BLaER1 treated with 17β-estradiol and CSF1 and Interleukin-3, amounts not matched to agents 10 nM and 100 nM (cell line): ENCODE data around the gene ADAT1.

Experiments
- H3K27ac ChIP-seq, 11 experiments: shearing (Covaris generic); formaldehyde crosslinking; 2 replicates each; pipeline ENCODE4 v1.8.1; 2022
- H3K27me3 ChIP-seq, 11 experiments: shearing (Covaris generic); formaldehyde crosslinking; 2 replicates each; pipeline ENCODE4 v1.8.1; 2022
- H3K36me3 ChIP-seq, 11 experiments: shearing (Covaris generic); formaldehyde crosslinking; 2 replicates each; pipeline ENCODE4 v1.8.1; 2022
- H3K4me1 ChIP-seq, 10 experiments: shearing (Covaris generic); formaldehyde crosslinking; 2 replicates each; pipeline ENCODE4 v1.8.1; 2022
- H3K4me2 ChIP-seq, 11 experiments: shearing (Covaris generic); formaldehyde crosslinking; 2 replicates each; pipeline ENCODE4 v1.8.1; 2022
- H3K4me3 ChIP-seq, 10 experiments: shearing (Covaris generic); formaldehyde crosslinking; 2 replicates each; pipeline ENCODE4 v1.8.1; 2022
- H3K9ac ChIP-seq, 11 experiments: shearing (Covaris generic); formaldehyde crosslinking; 2 replicates each; pipeline ENCODE4 v1.8.1; 2022
- H3K9me3 ChIP-seq, 11 experiments: shearing (Covaris generic); formaldehyde crosslinking; replicated peaks in 1 of 11; 2 replicates each; pipeline ENCODE4 v1.8.1; 2022
- H4K20me1 ChIP-seq, 11 experiments: shearing (Covaris generic); formaldehyde crosslinking; 2 replicates each; pipeline ENCODE4 v1.8.1; 2022
- Cebpa-rat ChIP-seq, 11 experiments: shearing (Covaris generic); IDR thresholded peaks; 2 replicates each; pipeline ENCODE4 v1.8.1; 2022

ADAT1 gene

DNA sequence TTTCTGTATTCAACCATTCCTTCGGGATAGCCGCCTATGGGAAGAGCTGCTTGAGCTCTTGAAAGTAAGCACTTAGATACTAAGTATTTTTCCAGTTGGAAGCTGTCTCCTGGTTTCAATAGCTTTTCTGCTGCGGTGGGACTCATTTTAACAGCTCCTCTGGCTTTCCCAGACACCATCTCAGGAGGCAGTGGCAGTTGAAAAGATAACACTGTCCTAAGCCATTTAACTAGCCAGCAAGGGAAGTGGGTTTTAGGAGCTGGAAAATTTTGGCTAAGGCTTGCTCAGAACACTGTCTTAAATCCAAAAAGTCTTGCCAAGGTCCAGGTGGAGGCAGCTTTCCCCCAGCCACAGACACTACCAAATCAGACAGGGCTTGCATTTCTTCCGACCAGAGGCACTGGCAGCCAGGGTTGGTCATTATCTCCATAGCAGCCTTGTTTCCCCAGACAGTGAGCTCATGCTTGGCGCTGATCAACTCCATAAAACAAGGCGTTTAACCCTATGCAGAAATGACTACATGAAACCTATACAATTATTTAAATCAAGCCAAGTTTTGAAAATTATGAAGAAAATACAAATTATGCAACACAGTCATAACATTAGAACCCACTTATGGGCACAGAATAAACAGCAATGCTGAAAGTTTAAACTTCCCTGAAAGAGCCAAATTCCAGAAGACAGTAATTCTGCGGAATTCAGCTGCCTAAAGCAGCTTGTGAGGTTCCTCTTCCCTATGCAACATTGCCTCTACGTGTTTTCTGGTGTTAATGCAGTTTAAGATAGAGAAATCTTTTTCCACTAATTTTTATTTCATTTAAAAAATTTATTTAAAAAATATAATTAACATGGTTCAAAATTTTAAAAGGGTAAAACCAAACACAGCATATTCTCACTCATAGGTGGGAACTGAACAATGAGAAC is 31.9 kb downstream of the ADAT1 start:
- H4K20me1 ChIP-seq, result 0 out of 22 replicates have a peak, but pooled peaks cover 0 to 4% (median 0%) of the 10 kb centered on the region in 11 experiments
- H3K36me3 ChIP-seq, result peaks cover 13 to 52% (median 30%) of the 10 kb centered on the region in 11 experiments; a peak in 20 of 22 replicates
- no peak overlapping the region for H3K9ac ChIP-seq
- peaks cover 7 to 17% (median 13%) of the 10 kb centered on the region in 10 experiments; a peak in 19 of 20 replicates for H3K4me1 ChIP-seq
- no peaks in the 10 kb centered on the region for H3K27me3 ChIP-seq
- H3K4me2 ChIP-seq, result no peak overlapping the region
- H3K4me3 ChIP-seq, result no peak overlapping the region
- TF ChIP-seq Cebpa-rat (IDR thresholded peaks at IDR 0.05), result no peak
- no peaks in the 10 kb centered on the region for H3K9me3 ChIP-seq
- no peak overlapping the region for H3K27ac ChIP-seq

DNA sequence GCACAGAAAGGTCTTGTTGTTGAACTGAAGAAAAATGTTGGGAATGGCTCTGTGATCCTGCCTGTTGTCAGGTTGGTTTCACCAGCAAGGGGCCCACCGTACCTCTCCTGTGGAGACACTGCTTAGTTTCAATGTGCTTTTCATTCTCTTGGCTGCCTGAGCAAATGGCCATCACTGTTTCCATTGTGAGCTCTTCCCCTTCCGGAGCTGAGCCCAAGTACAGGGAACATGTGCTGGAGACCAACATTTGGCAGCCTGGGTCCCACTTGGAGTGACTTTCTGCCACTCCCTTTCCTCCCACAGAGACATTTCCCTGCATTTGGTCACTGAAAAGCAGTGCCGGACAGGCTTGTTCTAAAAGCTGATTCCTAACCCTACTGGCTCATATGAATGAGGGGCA is 33.8 kb downstream of the ADAT1 start:
- H4K20me1 ChIP-seq, result peaks cover 0 to 4% (median 0%) of the 10 kb centered on the region in 11 experiments; a peak in 1 of 22 replicates
- H3K36me3 ChIP-seq, result peaks cover 11 to 41% (median 27%) of the 10 kb centered on the region in 11 experiments; a peak in 20 of 22 replicates
- H3K9me3 ChIP-seq, result no peaks in the 10 kb centered on the region
- H3K27me3 ChIP-seq, result no peaks in the 10 kb centered on the region
- no peak overlapping the region for H3K4me2 ChIP-seq
- TF ChIP-seq Cebpa-rat (IDR thresholded peaks at IDR 0.05), result no peak
- H3K9ac ChIP-seq, result no peak overlapping the region
- peaks cover under 1 to 8% (median 6%) of the 10 kb centered on the region in 10 experiments; a peak in 18 of 20 replicates for H3K4me1 ChIP-seq
- no peak overlapping the region for H3K4me3 ChIP-seq
- H3K27ac ChIP-seq, result no peak overlapping the region

DNA sequence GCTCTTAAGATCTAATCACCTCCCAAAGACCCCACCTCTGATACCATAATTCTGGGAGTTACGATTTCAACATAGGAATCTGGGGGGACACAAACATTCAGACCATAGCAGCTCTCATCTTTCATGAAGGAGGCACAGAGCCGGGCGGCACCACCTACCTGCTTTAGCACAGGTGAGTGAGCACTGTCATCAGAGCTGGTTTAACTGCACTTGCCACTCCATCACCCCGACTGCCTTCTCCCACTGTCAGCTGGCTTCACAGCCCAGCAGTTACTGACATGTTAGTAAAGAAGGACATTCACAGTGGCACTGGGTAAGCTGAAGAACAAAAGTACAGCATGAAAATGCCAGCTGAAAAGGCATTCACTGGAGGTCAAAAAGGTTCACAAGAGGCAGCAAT is 34.4 kb downstream of the ADAT1 start:
- Histone ChIP-seq H3K4me1 (peaks cover 0 to 8% (median under 1%) of the 10 kb centered on the region in 10 experiments; a peak in 7 of 20 replicates), H3K4me3 (no peak overlapping the region), H3K4me2 (no peak overlapping the region), H3K27ac (no peak overlapping the region), H4K20me1 (peaks cover 0 to 4% (median 0%) of the 10 kb centered on the region in 11 experiments; a peak in 1 of 22 replicates), H3K27me3 (no peaks in the 10 kb centered on the region), H3K9me3 (no peaks in the 10 kb centered on the region), H3K9ac (no peak overlapping the region), H3K36me3 (peaks cover 6 to 41% (median 21%) of the 10 kb centered on the region in 11 experiments; a peak in 19 of 22 replicates)
- TF ChIP-seq Cebpa-rat (IDR thresholded peaks at IDR 0.05), result no peak

DNA sequence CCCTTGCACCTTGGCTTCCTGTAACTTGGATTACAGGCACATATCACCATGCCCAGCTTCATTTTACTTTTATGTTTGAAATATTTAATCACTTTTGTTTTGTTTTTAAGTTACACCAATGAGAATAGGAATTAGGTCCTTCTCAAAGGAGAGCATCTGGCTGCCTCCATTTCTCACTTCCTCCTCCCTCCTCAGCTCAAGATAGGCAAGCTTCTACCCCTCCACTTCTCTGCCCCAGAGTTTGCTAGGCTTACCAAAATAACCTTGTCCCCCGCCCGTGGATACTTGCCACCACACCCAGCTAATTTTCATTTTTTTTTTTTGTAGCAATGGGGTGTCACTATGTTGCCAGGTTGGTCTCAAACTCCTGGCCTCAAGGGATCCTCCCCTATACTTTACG is 39.0 kb downstream of the ADAT1 start:
- Histone ChIP-seq H3K9ac (no peak overlapping the region), H3K27ac (no peak overlapping the region), H3K36me3 (peaks cover 15 to 58% (median 34%) of the 10 kb centered on the region in 11 experiments; a peak in 21 of 22 replicates), H4K20me1 (peaks cover 0 to 8% (median 0%) of the 10 kb centered on the region in 11 experiments; a peak in 5 of 22 replicates), H3K4me3 (no peak overlapping the region), H3K9me3 (no peaks in the 10 kb centered on the region), H3K27me3 (no peaks in the 10 kb centered on the region), H3K4me2 (no peak overlapping the region; a peak in 1 of 22 replicates), H3K4me1 (peaks cover 5 to 18% (median 11%) of the 10 kb centered on the region in 10 experiments; a peak in 17 of 20 replicates)
- no peak for TF ChIP-seq Cebpa-rat (IDR thresholded peaks at IDR 0.05)

DNA sequence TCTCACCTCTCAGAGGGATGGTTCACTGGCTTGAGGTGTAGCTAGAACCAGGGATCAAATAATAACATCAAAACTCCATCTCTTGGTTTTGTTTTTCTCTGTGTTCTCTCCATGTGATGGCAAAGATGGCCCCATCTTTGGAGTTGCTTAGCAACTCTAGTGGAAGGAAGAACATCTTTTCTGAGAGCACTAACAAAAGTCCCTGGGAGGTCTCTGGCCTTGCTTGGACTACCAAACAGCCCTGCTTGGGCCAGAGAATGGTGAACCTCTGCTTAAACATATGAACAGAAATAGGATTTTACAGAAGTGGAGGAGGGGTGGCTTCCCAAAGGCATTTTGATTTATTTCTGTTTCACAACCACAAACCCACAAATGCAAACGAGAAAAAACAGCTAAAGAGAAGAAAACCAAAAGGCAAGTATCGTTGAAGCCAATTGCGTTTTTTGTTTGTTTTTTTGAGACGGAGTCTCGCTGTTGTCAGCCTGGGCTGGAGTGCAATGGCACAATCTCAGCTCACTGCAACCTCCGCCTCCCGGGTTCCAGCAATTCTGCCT is 43.7 kb downstream of the ADAT1 start:
- Histone ChIP-seq H3K9ac (no peak overlapping the region), H3K27ac (no peak overlapping the region; a peak in 1 of 22 replicates), H4K20me1 (peaks cover 8 to 51% (median 33%) of the 10 kb centered on the region in 11 experiments; a peak in 19 of 22 replicates), H3K4me1 (peaks cover 6 to 26% (median 19%) of the 10 kb centered on the region in 10 experiments; a peak in 17 of 20 replicates), H3K4me3 (no peak overlapping the region), H3K27me3 (no peaks in the 10 kb centered on the region), H3K9me3 (no peaks in the 10 kb centered on the region), H3K4me2 (peak overlapping the region in 10 of 11 experiments; percentile 4 to 67 (median 46); a peak in 18 of 22 replicates), H3K36me3 (peaks cover 61 to 75% (median 68%) of the 10 kb centered on the region in 11 experiments)
- no peak for TF ChIP-seq Cebpa-rat (IDR thresholded peaks at IDR 0.05)

DNA sequence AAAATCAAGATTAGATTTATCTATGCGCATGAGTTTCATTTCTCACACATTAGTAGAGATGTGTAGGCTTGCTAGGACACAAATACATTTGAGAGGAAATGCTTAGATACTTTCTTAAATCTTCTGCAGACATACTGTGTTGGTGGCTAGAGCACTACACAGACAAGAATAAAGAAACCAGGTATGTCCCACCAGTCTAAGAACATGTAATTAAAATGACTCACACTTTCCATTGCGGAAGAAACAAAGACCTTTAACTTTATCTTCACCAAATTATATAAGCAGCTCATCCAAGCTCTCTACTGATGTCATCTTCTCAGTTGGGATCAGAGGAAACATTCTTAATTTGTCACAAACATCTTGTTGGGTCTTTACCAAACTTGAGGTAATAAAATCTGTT is 44.4 kb downstream of the ADAT1 start:
- Histone ChIP-seq H3K9ac (no peak overlapping the region), H4K20me1 (peaks cover 8 to 57% (median 39%) of the 10 kb centered on the region in 11 experiments; a peak in 19 of 22 replicates), H3K27me3 (no peaks in the 10 kb centered on the region), H3K4me2 (peak overlapping the region in 7 of 11 experiments; percentile 4 to 67 (median 44); a peak in 11 of 22 replicates), H3K27ac (no peak overlapping the region), H3K4me3 (no peak overlapping the region), H3K4me1 (peaks cover under 1 to 23% (median 18%) of the 10 kb centered on the region in 10 experiments; a peak in 17 of 20 replicates), H3K9me3 (no peaks in the 10 kb centered on the region), H3K36me3 (peaks cover 67 to 81% (median 75%) of the 10 kb centered on the region in 11 experiments)
- no peak for TF ChIP-seq Cebpa-rat (IDR thresholded peaks at IDR 0.05)

DNA sequence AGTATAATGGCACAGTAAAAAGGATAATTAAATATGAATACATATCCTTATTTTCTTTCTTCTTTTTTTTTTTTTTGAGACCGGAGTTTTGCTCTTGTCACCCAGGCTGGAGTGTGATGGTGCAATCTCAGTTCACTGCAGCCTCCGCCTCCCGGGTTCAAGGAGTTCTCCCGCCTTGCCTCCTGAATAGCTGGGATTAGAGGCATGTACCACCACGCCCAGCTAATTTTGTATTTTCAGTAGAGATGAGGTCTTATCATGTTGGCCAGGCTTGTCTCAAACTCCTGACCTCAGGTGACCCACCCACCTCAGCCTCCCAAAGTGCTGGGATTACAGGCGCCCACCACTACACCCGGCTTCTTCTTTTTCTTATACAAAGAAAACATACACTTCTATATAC is 44.9 kb downstream of the ADAT1 start:
- TF ChIP-seq Cebpa-rat (IDR thresholded peaks at IDR 0.05), result no peak
- Histone ChIP-seq H3K27ac (no peak overlapping the region), H3K4me2 (no peak overlapping the region; a peak in 1 of 22 replicates), H3K4me1 (peaks cover 4 to 23% (median 17%) of the 10 kb centered on the region in 10 experiments; a peak in 19 of 20 replicates), H3K27me3 (no peaks in the 10 kb centered on the region), H3K4me3 (no peak overlapping the region), H4K20me1 (peaks cover 8 to 62% (median 43%) of the 10 kb centered on the region in 11 experiments; a peak in 20 of 22 replicates), H3K9me3 (no peaks in the 10 kb centered on the region), H3K9ac (no peak overlapping the region), H3K36me3 (peaks cover 72 to 87% (median 80%) of the 10 kb centered on the region in 11 experiments)

DNA sequence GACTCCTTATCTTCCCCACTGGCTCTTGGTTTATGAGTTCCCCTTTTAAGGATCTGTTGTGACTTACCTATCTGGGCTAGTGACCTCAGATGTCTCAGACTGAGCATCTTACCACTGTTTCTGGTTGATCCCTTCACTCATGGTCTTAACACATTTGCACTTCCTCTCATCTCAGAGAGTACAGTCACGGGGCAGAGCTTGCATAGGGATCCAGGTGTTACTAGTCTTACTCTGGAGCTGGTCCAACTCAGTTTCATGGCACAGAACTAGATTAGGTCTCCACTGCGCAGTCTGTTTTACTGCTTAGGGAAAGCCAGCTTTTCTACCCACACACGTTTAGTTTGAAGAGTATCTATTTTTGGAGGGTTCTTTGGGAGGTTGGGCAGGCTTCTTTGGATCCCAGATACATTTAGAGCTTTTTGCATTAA is 46.7 kb downstream of the ADAT1 start:
- H3K27ac ChIP-seq, result no peak overlapping the region
- no peak overlapping the region for H3K9ac ChIP-seq
- H3K36me3 ChIP-seq, result peaks cover 91 to 100% (median 96%) of the 10 kb centered on the region in 11 experiments
- H4K20me1 ChIP-seq, result peaks cover 17 to 80% (median 60%) of the 10 kb centered on the region in 11 experiments; a peak in 21 of 22 replicates
- H3K27me3 ChIP-seq, result no peaks in the 10 kb centered on the region
- no peak for TF ChIP-seq Cebpa-rat (IDR thresholded peaks at IDR 0.05)
- H3K9me3 ChIP-seq, result no peaks in the 10 kb centered on the region
- H3K4me3 ChIP-seq, result no peak overlapping the region
- H3K4me2 ChIP-seq, result no peak overlapping the region
- H3K4me1 ChIP-seq, result peaks cover 17 to 34% (median 23%) of the 10 kb centered on the region in 10 experiments
